ENCODE measurements around the gene RGS18.
"Not testable (repeated sequence)": the region's sequence is repeated elsewhere in the genome, so short reads cannot be mapped to it uniquely, and the experiment has no call there.

RGS18 gene

GRCh38 chr1:192165002-192165401 is 6.7 kb downstream of the RGS18 start:
- not testable (repeated sequence) for H3K4me1 ChIP-seq (ENCODE audit: control insufficient read depth, insufficient read depth, low read length); H3K9ac ChIP-seq (ENCODE audit: low read length); H3K36me3 ChIP-seq (ENCODE audit: control insufficient read depth, insufficient read depth, low read length); H3K4me3 ChIP-seq (ENCODE audit: low read depth, low read length); H3K27ac ChIP-seq (ENCODE audit: low read depth, low read length); H3K27me3 ChIP-seq (ENCODE audit: control insufficient read depth, insufficient read depth, low read length); H3K9me3 ChIP-seq (ENCODE audit: control insufficient read depth, insufficient read depth, low read depth, low read length)

- Histone ChIP-seq H3K9me3 (ENCODE audit: control insufficient read depth, insufficient read depth, low read depth, low read length) (peaks cover 10% of the 10 kb centered on the region), H3K27me3 (ENCODE audit: control insufficient read depth, insufficient read depth, low read length) (no peaks in the 10 kb centered on the region), H3K27ac (ENCODE audit: low read depth, low read length) (no peak overlapping the region), H3K4me3 (ENCODE audit: low read depth, low read length) (no peak overlapping the region), H3K36me3 (ENCODE audit: control insufficient read depth, insufficient read depth, low read length) (no peaks in the 10 kb centered on the region), H3K9ac (ENCODE audit: low read length) (no peak overlapping the region), H3K4me1 (ENCODE audit: control insufficient read depth, insufficient read depth, low read length) (no peaks in the 10 kb centered on the region; the same call in 1 of the 2 replicates)
Observed at GRCh38 chr1:192167011-192167410, 8.7 kb downstream of the RGS18 start.

GRCh38 chr1:192167911-192168700 is 9.8 kb downstream of the RGS18 start:
- H3K4me3 ChIP-seq (ENCODE audit: low read depth, low read length) = no peak overlapping the region
- peaks cover 10% of the 10 kb centered on the region for H3K9me3 ChIP-seq (ENCODE audit: control insufficient read depth, insufficient read depth, low read depth, low read length)
- H3K27me3 ChIP-seq (ENCODE audit: control insufficient read depth, insufficient read depth, low read length) = no peaks in the 10 kb centered on the region
- H3K27ac ChIP-seq (ENCODE audit: low read depth, low read length) = no peak overlapping the region
- H3K9ac ChIP-seq (ENCODE audit: low read length) = no peak overlapping the region
- no peaks in the 10 kb centered on the region for H3K36me3 ChIP-seq (ENCODE audit: control insufficient read depth, insufficient read depth, low read length)
- H3K4me1 ChIP-seq (ENCODE audit: control insufficient read depth, insufficient read depth, low read length) = no peaks in the 10 kb centered on the region; the same call in 1 of the 2 replicates

- Histone ChIP-seq H3K27ac (ENCODE audit: low read depth, low read length) (no peak overlapping the region), H3K36me3 (ENCODE audit: control insufficient read depth, insufficient read depth, low read length) (no peaks in the 10 kb centered on the region), H3K9me3 (ENCODE audit: control insufficient read depth, insufficient read depth, low read depth, low read length) (peaks cover 10% of the 10 kb centered on the region), H3K27me3 (ENCODE audit: control insufficient read depth, insufficient read depth, low read length) (no peaks in the 10 kb centered on the region), H3K4me1 (ENCODE audit: control insufficient read depth, insufficient read depth, low read length) (no peaks in the 10 kb centered on the region; the same call in 1 of the 2 replicates), H3K9ac (ENCODE audit: low read length) (no peak overlapping the region), H3K4me3 (ENCODE audit: low read depth, low read length) (no peak overlapping the region)
Observed at GRCh38 chr1:192168964-192169363, 10.7 kb downstream of the RGS18 start.

- no peak overlapping the region for H3K4me3 ChIP-seq (ENCODE audit: low read depth, low read length)
- H3K4me1 ChIP-seq (ENCODE audit: control insufficient read depth, insufficient read depth, low read length) = no peaks in the 10 kb centered on the region; the same call in 1 of the 2 replicates
- H3K9me3 ChIP-seq (ENCODE audit: control insufficient read depth, insufficient read depth, low read depth, low read length) = peaks cover under 1% of the 10 kb centered on the region; the same call in 1 of the 2 replicates
- H3K36me3 ChIP-seq (ENCODE audit: control insufficient read depth, insufficient read depth, low read length) = no peaks in the 10 kb centered on the region
- no peaks in the 10 kb centered on the region for H3K27me3 ChIP-seq (ENCODE audit: control insufficient read depth, insufficient read depth, low read length)
- no peak overlapping the region for H3K9ac ChIP-seq (ENCODE audit: low read length)
- H3K27ac ChIP-seq (ENCODE audit: low read depth, low read length) = no peak overlapping the region
Observed at GRCh38 chr1:192170196-192170984, 12.1 kb downstream of the RGS18 start.

- H3K27me3 ChIP-seq (ENCODE audit: control insufficient read depth, insufficient read depth, low read length) = no peaks in the 10 kb centered on the region
- no peaks in the 10 kb centered on the region; the same call in 1 of the 2 replicates for H3K4me1 ChIP-seq (ENCODE audit: control insufficient read depth, insufficient read depth, low read length)
- H3K36me3 ChIP-seq (ENCODE audit: control insufficient read depth, insufficient read depth, low read length) = no peaks in the 10 kb centered on the region
- no peaks in the 10 kb centered on the region for H3K9me3 ChIP-seq (ENCODE audit: control insufficient read depth, insufficient read depth, low read depth, low read length)
- H3K9ac ChIP-seq (ENCODE audit: low read length) = no peak overlapping the region
- H3K4me3 ChIP-seq (ENCODE audit: low read depth, low read length) = no peak overlapping the region
- H3K27ac ChIP-seq (ENCODE audit: low read depth, low read length) = no peak overlapping the region
Observed at GRCh38 chr1:192171123-192171522, 12.9 kb downstream of the RGS18 start.

- Histone ChIP-seq H3K36me3 (ENCODE audit: control insufficient read depth, insufficient read depth, low read length) (no peaks in the 10 kb centered on the region), H3K9me3 (ENCODE audit: control insufficient read depth, insufficient read depth, low read depth, low read length) (no peaks in the 10 kb centered on the region), H3K9ac (ENCODE audit: low read length) (no peak overlapping the region), H3K4me1 (ENCODE audit: control insufficient read depth, insufficient read depth, low read length) (no peaks in the 10 kb centered on the region), H3K27me3 (ENCODE audit: control insufficient read depth, insufficient read depth, low read length) (no peaks in the 10 kb centered on the region), H3K4me3 (ENCODE audit: low read depth, low read length) (no peak overlapping the region), H3K27ac (ENCODE audit: low read depth, low read length) (no peak overlapping the region)
Observed at GRCh38 chr1:192175971-192176370, 17.7 kb downstream of the RGS18 start.

- H3K4me3 ChIP-seq (ENCODE audit: low read depth, low read length) = no peak overlapping the region
- H3K4me1 ChIP-seq (ENCODE audit: control insufficient read depth, insufficient read depth, low read length) = no peaks in the 10 kb centered on the region
- H3K9ac ChIP-seq (ENCODE audit: low read length) = no peak overlapping the region
- H3K27me3 ChIP-seq (ENCODE audit: control insufficient read depth, insufficient read depth, low read length) = no peaks in the 10 kb centered on the region
- no peaks in the 10 kb centered on the region for H3K9me3 ChIP-seq (ENCODE audit: control insufficient read depth, insufficient read depth, low read depth, low read length)
- H3K36me3 ChIP-seq (ENCODE audit: control insufficient read depth, insufficient read depth, low read length) = no peaks in the 10 kb centered on the region
- no peak overlapping the region for H3K27ac ChIP-seq (ENCODE audit: low read depth, low read length)
Observed at GRCh38 chr1:192183788-192184187, 25.5 kb downstream of the RGS18 start.

- no peaks in the 10 kb centered on the region for H3K36me3 ChIP-seq (ENCODE audit: control insufficient read depth, insufficient read depth, low read length)
Observed at GRCh38 chr1:192186197-192186596, 27.9 kb downstream of the RGS18 start.

GRCh38 chr1:192190066-192190465 is 31.8 kb downstream of the RGS18 start:
- no peaks in the 10 kb centered on the region for H3K27me3 ChIP-seq (ENCODE audit: control insufficient read depth, insufficient read depth, low read length)

More at GRCh38 chr1:192186197-192186596, 27.9 kb downstream of the RGS18 start:
- Histone ChIP-seq H3K27me3 (ENCODE audit: control insufficient read depth, insufficient read depth, low read length) (no peaks in the 10 kb centered on the region), H3K4me3 (ENCODE audit: low read depth, low read length) (no peak overlapping the region), H3K9me3 (ENCODE audit: control insufficient read depth, insufficient read depth, low read depth, low read length) (no peaks in the 10 kb centered on the region), H3K4me1 (ENCODE audit: control insufficient read depth, insufficient read depth, low read length) (no peaks in the 10 kb centered on the region), H3K27ac (ENCODE audit: low read depth, low read length) (no peak overlapping the region), H3K9ac (ENCODE audit: low read length) (no peak overlapping the region)

GRCh38 chr1:192201303-192201702 is 43.0 kb downstream of the RGS18 start:
- Histone ChIP-seq H3K9me3 (ENCODE audit: control insufficient read depth, insufficient read depth, low read depth, low read length) (peaks cover 15% of the 10 kb centered on the region), H3K36me3 (ENCODE audit: control insufficient read depth, insufficient read depth, low read length) (no peaks in the 10 kb centered on the region), H3K4me1 (ENCODE audit: control insufficient read depth, insufficient read depth, low read length) (no peaks in the 10 kb centered on the region), H3K27ac (ENCODE audit: low read depth, low read length) (no peak overlapping the region), H3K4me3 (ENCODE audit: low read depth, low read length) (no peak overlapping the region), H3K27me3 (ENCODE audit: control insufficient read depth, insufficient read depth, low read length) (no peaks in the 10 kb centered on the region), H3K9ac (ENCODE audit: low read length) (no peak overlapping the region)

More at GRCh38 chr1:192190066-192190465, 31.8 kb downstream of the RGS18 start:
- Histone ChIP-seq H3K9ac (ENCODE audit: low read length) (no peak overlapping the region), H3K27ac (ENCODE audit: low read depth, low read length) (no peak overlapping the region), H3K4me1 (ENCODE audit: control insufficient read depth, insufficient read depth, low read length) (no peaks in the 10 kb centered on the region), H3K4me3 (ENCODE audit: low read depth, low read length) (no peak overlapping the region), H3K36me3 (ENCODE audit: control insufficient read depth, insufficient read depth, low read length) (no peaks in the 10 kb centered on the region), H3K9me3 (ENCODE audit: control insufficient read depth, insufficient read depth, low read depth, low read length) (no peaks in the 10 kb centered on the region)
